IMR-90 (cell line): Measurements from ENCODE around the gene KRTAP1-5.

Source experiments
- BHLHE40 ChIP-seq: fragments of 150-350 bp; IDR thresholded peaks from 2 replicates; pipeline ENCODE4 v1.6.1; 2016; ENCODE audit warnings: mild to moderate bottlenecking, low read depth, low read length
- CHD1 ChIP-seq: IDR thresholded peaks from 2 replicates; pipeline ENCODE4 v1.6.1; 2012; ENCODE audit warnings: low read depth, low read length, improper control_type of control experiment
- FOS ChIP-seq: fragments of 150-350 bp; IDR thresholded peaks from 2 replicates; pipeline ENCODE4 v1.6.1; 2016; ENCODE audit warnings: low read depth, low read length
- SMC3 ChIP-seq: fragments of 150-350 bp; IDR thresholded peaks from 2 replicates; pipeline ENCODE4 v1.6.1; 2016; ENCODE audit warnings: low read depth, mild to moderate bottlenecking, antibody characterized with exemption, low read length, moderate library complexity
- TF ChIP-seq, protein P1 (sequence below): conservative IDR thresholded peaks from 2 replicates; pipeline ENCODE4 v1.5.1; 2012; ENCODE audit warnings: mild to moderate bottlenecking, low read depth, low read length, improper control_type of control experiment

DNA sequence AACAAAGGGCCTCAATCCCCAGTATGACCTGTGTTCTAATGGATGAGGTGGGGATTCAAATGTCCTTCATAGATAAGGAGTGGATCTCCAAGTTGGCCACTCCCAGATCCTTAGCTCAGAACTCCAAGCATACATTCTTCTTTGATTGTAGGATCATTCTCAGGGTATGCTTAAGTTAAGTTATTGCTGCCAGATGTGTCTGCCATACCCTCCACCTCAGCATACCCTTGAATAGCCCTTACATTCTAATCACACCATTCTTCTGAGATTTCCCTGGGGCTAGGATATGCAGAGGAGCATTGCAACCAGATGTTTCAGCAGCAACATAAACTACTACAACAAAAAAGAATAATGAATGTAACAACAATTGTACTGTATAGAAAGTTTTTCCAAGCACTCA lies 40.3 kb upstream of the KRTAP1-5 start:
- TF ChIP-seq, protein P1, sequence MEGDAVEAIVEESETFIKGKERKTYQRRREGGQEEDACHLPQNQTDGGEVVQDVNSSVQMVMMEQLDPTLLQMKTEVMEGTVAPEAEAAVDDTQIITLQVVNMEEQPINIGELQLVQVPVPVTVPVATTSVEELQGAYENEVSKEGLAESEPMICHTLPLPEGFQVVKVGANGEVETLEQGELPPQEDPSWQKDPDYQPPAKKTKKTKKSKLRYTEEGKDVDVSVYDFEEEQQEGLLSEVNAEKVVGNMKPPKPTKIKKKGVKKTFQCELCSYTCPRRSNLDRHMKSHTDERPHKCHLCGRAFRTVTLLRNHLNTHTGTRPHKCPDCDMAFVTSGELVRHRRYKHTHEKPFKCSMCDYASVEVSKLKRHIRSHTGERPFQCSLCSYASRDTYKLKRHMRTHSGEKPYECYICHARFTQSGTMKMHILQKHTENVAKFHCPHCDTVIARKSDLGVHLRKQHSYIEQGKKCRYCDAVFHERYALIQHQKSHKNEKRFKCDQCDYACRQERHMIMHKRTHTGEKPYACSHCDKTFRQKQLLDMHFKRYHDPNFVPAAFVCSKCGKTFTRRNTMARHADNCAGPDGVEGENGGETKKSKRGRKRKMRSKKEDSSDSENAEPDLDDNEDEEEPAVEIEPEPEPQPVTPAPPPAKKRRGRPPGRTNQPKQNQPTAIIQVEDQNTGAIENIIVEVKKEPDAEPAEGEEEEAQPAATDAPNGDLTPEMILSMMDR: no peak
- TF ChIP-seq FOS: no peak
- TF ChIP-seq CHD1: no peak
- TF ChIP-seq SMC3: no peak
- no peak for TF ChIP-seq BHLHE40
